Retinal pigment epithelial cell (primary cell): ENCODE data around the gene TCERG1L.

ENCODE experiments used
- DNase-seq: peaks from one replicate; pipeline ENCODE4 v3.0.0-alpha.2; 2010; ENCODE audit warnings: low read depth
- H3K4me3 ChIP-seq: 2 replicates; pipeline ENCODE4 v1.5.1; 2011; ENCODE audit warnings: mild to moderate bottlenecking, low read length, control low read depth, moderate library complexity
- TF ChIP-seq, protein P1 (sequence below): conservative IDR thresholded peaks from 2 replicates; pipeline ENCODE4 v1.5.1; 2011; ENCODE audit warnings: low read depth, low read length, control low read depth, inconsistent platforms

The TCERG1L gene

DNA sequence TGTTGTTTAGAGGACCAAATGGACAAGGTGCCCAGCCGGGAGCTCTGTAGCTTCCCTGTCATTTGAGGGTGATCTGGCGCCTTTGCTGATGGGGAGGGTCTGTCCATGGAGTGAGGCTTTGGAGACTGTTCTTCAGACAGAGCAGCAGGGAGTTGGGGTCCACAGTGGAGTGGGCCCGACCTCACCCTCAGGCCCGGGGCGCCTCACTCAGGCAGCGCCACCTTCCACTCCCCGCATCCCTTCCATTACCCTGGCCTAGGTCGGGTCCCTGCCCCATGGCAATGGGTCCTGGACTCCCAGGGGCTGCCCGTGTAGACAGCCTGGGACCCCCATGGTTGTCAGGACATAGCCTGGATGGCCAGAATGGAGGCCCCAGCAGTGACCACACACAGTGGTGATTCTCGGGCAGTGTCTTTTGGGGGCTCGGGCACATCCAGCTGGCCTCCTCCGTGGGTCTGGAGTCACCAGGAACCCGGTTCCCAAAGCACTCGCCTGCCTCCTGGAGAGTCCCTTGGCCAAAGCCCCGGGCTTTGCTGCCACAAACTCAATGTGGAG lies 38.5 kb downstream of the TCERG1L start:
- TF ChIP-seq, protein P1, sequence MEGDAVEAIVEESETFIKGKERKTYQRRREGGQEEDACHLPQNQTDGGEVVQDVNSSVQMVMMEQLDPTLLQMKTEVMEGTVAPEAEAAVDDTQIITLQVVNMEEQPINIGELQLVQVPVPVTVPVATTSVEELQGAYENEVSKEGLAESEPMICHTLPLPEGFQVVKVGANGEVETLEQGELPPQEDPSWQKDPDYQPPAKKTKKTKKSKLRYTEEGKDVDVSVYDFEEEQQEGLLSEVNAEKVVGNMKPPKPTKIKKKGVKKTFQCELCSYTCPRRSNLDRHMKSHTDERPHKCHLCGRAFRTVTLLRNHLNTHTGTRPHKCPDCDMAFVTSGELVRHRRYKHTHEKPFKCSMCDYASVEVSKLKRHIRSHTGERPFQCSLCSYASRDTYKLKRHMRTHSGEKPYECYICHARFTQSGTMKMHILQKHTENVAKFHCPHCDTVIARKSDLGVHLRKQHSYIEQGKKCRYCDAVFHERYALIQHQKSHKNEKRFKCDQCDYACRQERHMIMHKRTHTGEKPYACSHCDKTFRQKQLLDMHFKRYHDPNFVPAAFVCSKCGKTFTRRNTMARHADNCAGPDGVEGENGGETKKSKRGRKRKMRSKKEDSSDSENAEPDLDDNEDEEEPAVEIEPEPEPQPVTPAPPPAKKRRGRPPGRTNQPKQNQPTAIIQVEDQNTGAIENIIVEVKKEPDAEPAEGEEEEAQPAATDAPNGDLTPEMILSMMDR, result no peak
- no peak overlapping the region for H3K4me3 ChIP-seq
- no peak for DNase-seq

DNA sequence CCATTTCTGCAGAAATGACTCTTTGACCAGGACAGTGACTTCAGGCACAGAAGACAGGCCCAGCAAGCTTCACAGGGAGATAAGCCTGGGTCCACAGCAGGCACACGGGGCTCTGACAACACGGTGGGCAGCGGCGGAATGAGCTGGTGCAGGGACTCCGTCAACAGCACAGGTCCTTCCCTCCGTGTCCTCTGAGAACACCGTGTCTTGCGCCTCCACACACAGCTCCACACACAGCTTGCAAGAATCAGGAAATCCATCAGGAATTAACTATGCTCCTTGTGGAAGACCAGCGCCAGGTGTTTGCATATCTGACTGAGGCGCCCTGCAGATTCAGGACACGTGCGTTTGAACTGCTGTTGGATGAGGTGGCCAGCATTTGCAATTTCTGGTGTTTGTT lies 39.6 kb downstream of the TCERG1L start:
- no peak for DNase-seq
- TF ChIP-seq, protein P1, result no peak
- no peak overlapping the region for H3K4me3 ChIP-seq

DNA sequence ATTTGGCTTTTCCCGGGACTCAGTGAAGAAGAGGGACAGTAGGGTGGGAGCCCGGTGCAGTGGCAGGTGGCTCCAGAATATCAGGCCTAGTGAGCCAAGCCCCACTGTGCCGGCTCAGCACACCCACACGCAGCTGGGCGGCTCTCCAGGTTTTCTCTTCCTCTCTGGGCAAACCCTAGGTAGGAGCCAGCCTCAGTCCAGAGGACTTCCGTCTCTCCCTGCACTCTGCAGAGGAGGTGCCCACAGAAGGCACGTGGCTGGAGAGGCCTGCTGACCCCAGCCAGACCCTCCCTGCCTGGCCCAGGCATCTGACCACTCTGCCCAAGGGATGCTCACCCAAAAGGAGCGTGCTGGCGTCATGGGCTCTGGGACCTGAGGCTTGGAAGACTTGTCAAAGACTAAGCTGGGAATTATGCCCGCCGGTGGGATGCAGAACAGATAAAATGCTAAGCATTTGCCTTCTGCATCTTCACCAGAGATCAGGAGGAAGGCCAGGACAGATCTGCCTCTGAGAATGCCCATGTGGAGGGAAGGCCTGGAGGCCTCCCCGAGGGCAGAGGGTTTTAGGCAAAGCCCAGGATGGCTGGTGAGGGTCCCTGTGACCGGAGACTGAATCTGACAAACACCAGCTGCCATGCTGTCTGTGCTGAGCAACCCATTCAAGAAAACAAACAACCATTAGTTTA lies 40.2 kb downstream of the TCERG1L start:
- TF ChIP-seq, protein P1, result no peak
- no peak for DNase-seq
- H3K4me3 ChIP-seq, result no peak overlapping the region

DNA sequence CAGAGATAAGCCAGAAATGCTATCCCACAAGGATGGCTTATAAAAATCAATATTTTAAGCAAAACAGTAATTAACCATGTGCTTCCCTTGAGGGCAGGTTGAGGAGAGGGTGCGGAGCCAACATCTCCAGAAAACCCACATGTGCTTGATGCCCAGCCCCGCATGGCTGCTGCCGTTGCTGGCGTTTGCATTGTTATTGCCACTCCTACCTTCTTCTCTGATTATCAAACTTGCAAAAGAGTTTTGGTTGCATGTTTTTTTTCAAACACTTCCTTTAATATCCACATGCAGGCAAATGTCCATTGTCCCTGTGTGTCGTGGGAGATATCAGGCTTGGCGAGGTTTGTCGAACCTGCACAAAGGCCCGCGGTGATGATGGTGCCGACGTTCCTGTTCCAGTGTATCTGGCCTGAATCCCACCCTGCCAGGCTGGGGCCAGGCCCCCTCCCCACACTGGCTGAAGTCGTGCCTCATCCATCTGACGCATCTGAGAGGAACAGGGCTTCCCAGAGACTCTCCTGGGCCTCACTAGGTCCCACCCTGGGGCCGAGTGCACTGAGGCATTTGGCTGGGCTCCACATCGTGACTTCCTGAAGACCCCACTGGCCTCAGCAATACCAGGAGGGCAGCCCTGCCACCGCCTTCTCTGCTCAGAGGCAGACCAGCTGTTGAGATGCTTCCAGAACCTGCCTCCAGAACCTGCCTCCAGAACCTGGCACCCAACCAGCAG lies 40.9 kb downstream of the TCERG1L start:
- H3K4me3 ChIP-seq, result no peak overlapping the region
- TF ChIP-seq, protein P1, result no peak

DNA sequence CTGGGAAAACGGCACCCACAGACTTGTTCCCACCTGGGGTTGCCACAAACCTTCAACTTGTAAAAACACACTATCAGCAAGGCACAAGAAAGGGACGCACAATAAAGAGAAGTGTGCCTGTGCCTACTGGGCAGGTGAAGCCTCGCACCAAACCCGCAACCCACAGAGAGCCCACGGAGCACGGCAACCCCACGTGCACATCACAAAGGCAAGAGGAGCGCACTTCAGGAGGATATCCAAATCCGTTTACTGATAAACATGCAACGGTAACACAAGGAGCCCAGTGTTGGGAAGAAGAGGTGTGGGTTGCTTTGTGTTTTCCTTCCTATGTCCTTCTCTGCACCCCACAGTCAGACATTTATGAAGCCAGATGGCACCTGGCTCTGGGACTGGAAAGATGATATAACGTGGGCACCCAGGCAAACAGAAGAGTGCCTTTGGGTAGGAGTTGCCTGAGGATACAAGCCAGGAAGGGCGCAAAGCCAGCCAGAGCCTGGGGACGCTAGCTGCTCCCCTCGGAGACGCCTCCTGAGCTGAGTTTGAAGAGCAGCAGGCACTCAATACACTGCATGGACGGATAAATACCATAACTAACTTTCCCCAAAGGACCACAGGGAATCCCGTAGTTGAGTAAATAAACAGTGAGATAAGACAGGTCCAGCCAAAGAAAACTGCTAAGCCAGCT lies 41.6 kb downstream of the TCERG1L start:
- no peak overlapping the region for H3K4me3 ChIP-seq
- DNase-seq, result no peak
- TF ChIP-seq, protein P1, result no peak

More for the DNA sequence above, 40.9 kb downstream of the TCERG1L start:
- no peak for DNase-seq

DNA sequence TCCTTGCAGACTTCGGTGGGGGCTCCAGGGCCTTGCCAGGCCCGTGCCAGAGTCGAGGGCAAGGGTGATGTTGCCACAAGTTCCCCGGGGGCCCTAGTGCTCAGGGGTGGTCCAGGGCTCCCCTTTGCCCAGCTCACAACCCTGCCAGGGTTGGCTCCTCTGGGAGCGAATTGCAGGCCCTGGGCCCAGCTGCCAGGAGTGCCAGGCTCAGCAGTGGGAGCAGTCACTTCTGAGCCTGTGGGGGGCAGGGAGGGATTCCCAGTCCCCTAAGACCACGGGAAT lies 43.8 kb downstream of the TCERG1L start:
- H3K4me3 ChIP-seq, result no peak overlapping the region
- TF ChIP-seq, protein P1, result no peak
- DNase-seq, result no peak
